Right lobe of liver (tissue), 6 donors: Measurements from ENCODE around the gene TAS1R3. TPM values are rescaled to one million over a fixed set of nuclear protein-coding genes. Genes with fewer than 3 reads are reported as not detected.

Source experiments
- ATAC-seq, 4 donors: fragments of 200-7000 bp; cut with Tn5 transposase; one replicate each; pipeline ENCODE4 v1.9.1; 2020; ENCODE audit warnings: mild to moderate bottlenecking in 4 of 4, moderate library complexity in 4 of 4
- DNase-seq, 3 donors: peaks; one replicate each; pipeline ENCODE4 v3.0.0-alpha.2; 2020
- H3K27ac ChIP-seq, 3 donors: fragments of 200-600 bp; one replicate each; pipeline ENCODE4 v1.8.0; 2022
- H3K27me3 ChIP-seq, 2 donors: fragments of 200-600 bp; one replicate each; pipeline ENCODE4 v1.8.0; 2022
- H3K36me3 ChIP-seq, 4 donors: fragments of 200-600 bp; sonication (generic) in 1 of 4; one replicate each; pipeline versions ENCODE4 v1.5.1 to v1.8.0; 2017 to 2022; ENCODE audit warnings: control low read depth in 1 of 4
- H3K4me1 ChIP-seq, 4 donors: fragments of 200-600 bp; sonication (generic) in 1 of 4; one replicate each; pipeline versions ENCODE4 v1.5.1 to v1.8.0; 2017 to 2022; ENCODE audit warnings: control low read depth in 1 of 4
- H3K4me3 ChIP-seq, 3 donors: fragments of 200-600 bp; one replicate each; pipeline ENCODE4 v1.8.0; 2022
- H3K9me3 ChIP-seq, 4 donors: fragments of 200-600 bp; sonication (generic) in 1 of 4; one replicate each; pipeline versions ENCODE4 v1.5.1 to v1.8.0; 2017 to 2022; ENCODE audit warnings: control low read depth in 1 of 4
- POLR2A ChIP-seq: fragments of 450-650 bp; IDR thresholded peaks from one replicate; pipeline ENCODE4 v1.6.1; 2017; ENCODE audit warnings: antibody characterized with exemption, mild to moderate bottlenecking
- WGBS: methylation state at CpG from one replicate; pipeline ENCODE4 v1.1.6; 2018; ENCODE audit warnings: low coverage, low lambda C conversion rate; ENCODE audit not compliant: insufficient coverage; ENCODE audit errors: missing lambda C conversion rate; 5-methylcytosine and 5-hydroxymethylcytosine counted together
- intact Hi-C, 2 donors: fragments of 100-400 bp; cut with DNase I; formaldehyde crosslinking; loops; one replicate each; pipeline versions ENCODE4 v1.11.2 to v1.14.1; 2022
- total RNA-seq, 6 experiments: library from RNA; depleted of rRNA in 2 of 6; stranded (reverse); fragments of >200 nt in 2 of 6; fragmentation: NEBNext Ultra II Directional in 3 of 6; extraction: Animal tissue kit (Norgen Biotek cat#: 25700) in 3 of 6; gene quantifications; one replicate each; pipeline versions ENCODE4 v1.1.0 to v1.2.4, GENCODE V29; 2016 to 2023
- TF ChIP-seq, protein P1 (sequence below), 4 donors: fragments of 200-600 bp in 3 of 4; fragments of 450-650 bp in 1 of 4; IDR thresholded peaks; one replicate each; pipeline versions ENCODE4 v1.5.1 to v1.8.0; 2016 to 2022; ENCODE audit warnings: antibody characterized with exemption in 4 of 4, mild to moderate bottlenecking in 2 of 4
- donor health status: DM: no; HTN: yes; CAD: no.
- donor health status: DM: no; HTN: no; CAD: no.
- donor health status: DM: no; HTN: no; CAD: no.
- donor health status: DM: no; HTN: yes; CAD: no.
- donor health status: DM: no; HTN: yes; CAD: no.

Gene TAS1R3
- total RNA-seq, 6 experiments from 2014 or later, result 0.10 to 2.7 (median 0.33) TPM

DNA sequence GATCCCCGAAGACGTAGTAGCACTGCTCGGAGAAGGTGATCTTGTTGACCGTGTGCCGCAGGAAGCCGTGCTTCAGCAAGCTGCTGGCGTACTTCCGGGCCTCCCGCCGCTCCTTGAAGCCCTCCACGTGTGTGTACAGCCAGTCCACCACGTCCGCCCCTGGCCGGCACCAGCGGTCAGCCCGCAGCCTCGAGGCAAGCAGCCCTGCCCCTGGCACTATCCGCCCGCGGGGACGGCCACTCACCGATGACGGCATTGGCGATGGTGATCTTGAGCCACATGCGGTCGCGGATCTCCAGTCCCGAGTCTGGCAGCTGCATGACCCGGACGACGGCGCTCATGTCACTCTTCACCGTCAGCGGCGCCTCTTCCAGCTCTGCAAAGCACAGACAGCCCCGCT is 7.2 kb downstream of the TAS1R3 start:
- H3K4me1 ChIP-seq, result peaks cover 0 to 2% (median 0%) of the 10 kb centered on the region in 4 donors
- no CpG with 5 or more reads among the region's 36 CpGs for WGBS
- TF ChIP-seq POLR2A, result no peak
- TF ChIP-seq, protein P1, sequence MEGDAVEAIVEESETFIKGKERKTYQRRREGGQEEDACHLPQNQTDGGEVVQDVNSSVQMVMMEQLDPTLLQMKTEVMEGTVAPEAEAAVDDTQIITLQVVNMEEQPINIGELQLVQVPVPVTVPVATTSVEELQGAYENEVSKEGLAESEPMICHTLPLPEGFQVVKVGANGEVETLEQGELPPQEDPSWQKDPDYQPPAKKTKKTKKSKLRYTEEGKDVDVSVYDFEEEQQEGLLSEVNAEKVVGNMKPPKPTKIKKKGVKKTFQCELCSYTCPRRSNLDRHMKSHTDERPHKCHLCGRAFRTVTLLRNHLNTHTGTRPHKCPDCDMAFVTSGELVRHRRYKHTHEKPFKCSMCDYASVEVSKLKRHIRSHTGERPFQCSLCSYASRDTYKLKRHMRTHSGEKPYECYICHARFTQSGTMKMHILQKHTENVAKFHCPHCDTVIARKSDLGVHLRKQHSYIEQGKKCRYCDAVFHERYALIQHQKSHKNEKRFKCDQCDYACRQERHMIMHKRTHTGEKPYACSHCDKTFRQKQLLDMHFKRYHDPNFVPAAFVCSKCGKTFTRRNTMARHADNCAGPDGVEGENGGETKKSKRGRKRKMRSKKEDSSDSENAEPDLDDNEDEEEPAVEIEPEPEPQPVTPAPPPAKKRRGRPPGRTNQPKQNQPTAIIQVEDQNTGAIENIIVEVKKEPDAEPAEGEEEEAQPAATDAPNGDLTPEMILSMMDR (IDR thresholded peaks at IDR 0.05), result no peak
- peaks cover 0 to 18% (median 2%) of the 10 kb centered on the region in 4 donors for H3K36me3 ChIP-seq
- no peaks in the 10 kb centered on the region for H3K9me3 ChIP-seq
- no peak for ATAC-seq
- no peak overlapping the region for H3K4me3 ChIP-seq
- no peak for DNase-seq
- no peaks in the 10 kb centered on the region for H3K27me3 ChIP-seq
- intact Hi-C loops, result no loop called here
- no peak overlapping the region for H3K27ac ChIP-seq

DNA sequence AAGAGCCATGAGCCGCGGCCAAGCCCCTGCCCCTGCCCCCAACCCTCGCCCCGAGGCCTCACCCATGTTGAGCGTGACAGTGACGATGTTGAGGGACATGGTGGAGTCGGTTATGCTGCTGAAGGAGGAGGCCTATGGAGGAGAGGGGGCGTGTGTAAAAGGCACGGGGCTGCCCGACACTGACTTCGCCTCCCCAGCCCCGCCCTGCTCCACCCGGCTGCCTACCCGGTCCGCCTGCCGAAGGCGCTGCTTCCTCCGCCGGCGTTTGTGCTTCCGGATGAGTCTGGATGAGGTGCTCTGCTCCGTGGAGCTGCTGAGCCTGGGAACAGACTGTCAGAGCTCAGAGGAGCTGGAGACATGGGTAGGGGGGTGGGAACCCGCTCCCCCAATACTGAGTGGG is 9.1 kb downstream of the TAS1R3 start:
- TF ChIP-seq, protein P1 (IDR thresholded peaks at IDR 0.05), result no peak
- no peak for TF ChIP-seq POLR2A
- no peaks in the 10 kb centered on the region for H3K27me3 ChIP-seq
- no peaks in the 10 kb centered on the region for H3K9me3 ChIP-seq
- intact Hi-C loops, result no loop called here
- DNase-seq, result no peak
- no peak overlapping the region for H3K27ac ChIP-seq
- WGBS, result 90% methylated on average over 10 of the region's 23 CpGs
- H3K4me3 ChIP-seq, result no peak overlapping the region
- ATAC-seq, result no peak
- peaks cover 0 to 18% (median 2%) of the 10 kb centered on the region in 4 donors for H3K36me3 ChIP-seq
- peaks cover 0 to 21% (median 12%) of the 10 kb centered on the region in 4 donors for H3K4me1 ChIP-seq

DNA sequence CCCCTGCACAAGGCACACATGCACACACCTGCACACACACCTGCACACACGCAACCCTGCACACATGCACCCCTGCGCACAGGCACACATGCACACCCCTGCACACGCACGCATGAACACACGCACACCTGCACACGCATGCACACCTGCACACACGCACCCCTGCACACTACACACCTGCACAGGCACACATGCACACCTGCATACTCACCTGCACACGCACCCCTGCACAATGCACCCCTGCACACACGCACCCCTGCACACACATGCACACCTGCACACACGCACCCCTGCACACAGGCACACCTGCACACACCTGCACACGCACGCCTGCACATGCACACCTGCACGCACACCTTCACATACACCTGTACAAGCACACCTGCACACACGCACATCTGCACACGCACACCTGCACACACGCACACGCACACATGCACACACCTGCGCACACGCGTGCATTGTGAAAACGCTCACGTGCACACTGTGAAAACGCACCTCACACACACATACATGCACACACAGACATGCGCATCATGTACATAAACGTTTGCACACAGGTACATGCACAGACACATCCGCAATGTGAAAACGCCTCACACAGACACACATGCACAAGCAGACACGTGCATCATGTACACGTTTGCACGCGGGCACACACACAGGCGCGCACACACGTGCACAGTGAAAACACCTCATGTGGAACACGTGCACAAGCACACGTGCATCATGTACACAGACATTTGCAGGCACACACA is 9.9 kb downstream of the TAS1R3 start:
- Histone ChIP-seq H3K4me3 (no peak overlapping the region), H3K9me3 (no peaks in the 10 kb centered on the region), H3K27me3 (no peaks in the 10 kb centered on the region), H3K27ac (no peak overlapping the region), H3K36me3 (peaks cover 0 to 18% (median 2%) of the 10 kb centered on the region in 4 donors), H3K4me1 (peaks cover 0 to 29% (median 16%) of the 10 kb centered on the region in 4 donors)
- 88% methylated on average over 25 of the region's 36 CpGs for WGBS
- intact Hi-C loops, result no loop called here
- ATAC-seq, result no peak
- no peak for TF ChIP-seq POLR2A
- no peak for DNase-seq

DNA sequence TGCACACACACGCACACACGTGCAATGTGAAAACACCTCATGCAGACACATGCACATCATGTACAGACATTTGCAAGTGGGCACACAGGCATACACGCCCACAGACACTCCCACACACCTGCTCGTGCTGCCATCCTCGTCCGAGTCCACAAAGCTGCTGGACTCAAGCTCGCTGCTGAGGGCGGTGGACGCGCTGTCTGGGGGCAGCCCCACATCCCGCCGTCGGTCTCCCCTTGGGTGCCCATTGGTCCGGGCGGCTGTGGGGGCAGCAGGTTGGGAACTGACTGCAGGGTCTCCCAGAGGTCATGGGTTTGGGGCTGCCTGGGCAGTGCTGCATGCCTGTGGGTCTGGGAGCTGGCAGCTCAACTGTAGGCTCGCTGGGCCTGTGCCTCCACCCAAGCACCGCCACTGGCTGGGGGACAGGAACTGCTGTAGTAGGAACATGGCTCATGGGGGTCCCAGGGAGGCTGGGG is 10.5 kb downstream of the TAS1R3 start:
- ATAC-seq, result no peak
- TF ChIP-seq POLR2A, result no peak
- TF ChIP-seq, protein P1 (IDR thresholded peaks at IDR 0.05), result no peak
- intact Hi-C loops, result no loop called here
- H3K27me3 ChIP-seq, result no peaks in the 10 kb centered on the region
- no peak overlapping the region for H3K4me3 ChIP-seq
- no peaks in the 10 kb centered on the region for H3K9me3 ChIP-seq
- H3K36me3 ChIP-seq, result peaks cover 0 to 18% (median 2%) of the 10 kb centered on the region in 4 donors
- peaks cover 0 to 35% (median 19%) of the 10 kb centered on the region in 4 donors for H3K4me1 ChIP-seq
- H3K27ac ChIP-seq, result no peak overlapping the region
- no CpG with 5 or more reads among the region's 17 CpGs for WGBS
- no peak for DNase-seq

DNA sequence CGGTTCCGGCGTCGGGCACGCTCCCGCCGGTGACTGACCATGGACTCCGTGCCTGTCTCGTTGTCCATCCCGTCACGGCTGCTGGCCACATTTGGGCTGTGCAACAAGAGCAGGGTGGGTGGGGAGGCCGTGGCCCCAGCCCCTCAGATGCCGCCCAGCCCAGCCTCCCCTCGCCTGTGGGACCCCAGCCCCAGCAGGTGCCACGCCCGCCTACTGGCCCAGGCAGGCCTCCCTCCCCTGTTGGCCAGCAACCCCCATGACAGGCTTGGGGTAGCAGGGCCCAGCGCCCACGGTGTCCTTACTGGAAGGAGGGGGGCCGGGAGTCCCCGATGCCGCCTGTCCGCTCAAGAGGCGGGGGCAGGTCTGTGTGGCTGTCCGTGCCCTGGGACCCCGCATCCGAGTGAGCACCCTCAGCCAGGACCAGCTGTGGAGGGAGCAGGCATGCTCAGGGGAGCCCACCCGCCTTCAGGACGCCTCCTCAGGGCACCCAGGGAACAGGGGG is 11.0 kb downstream of the TAS1R3 start:
- Histone ChIP-seq H3K36me3 (peaks cover 0 to 18% (median 2%) of the 10 kb centered on the region in 4 donors), H3K27ac (no peak overlapping the region), H3K4me3 (no peak overlapping the region), H3K27me3 (no peaks in the 10 kb centered on the region), H3K9me3 (no peaks in the 10 kb centered on the region), H3K4me1 (peaks cover 0 to 40% (median 21%) of the 10 kb centered on the region in 4 donors)
- DNase-seq (no peak), ATAC-seq (no peak)
- TF ChIP-seq POLR2A, result no peak
- TF ChIP-seq, protein P1 (IDR thresholded peaks at IDR 0.05), result no peak
- intact Hi-C loops, result no loop called here
- no CpG with 5 or more reads among the region's 28 CpGs for WGBS
